GM10248 (cell line): Measurements from ENCODE around the gene DEGS2.

Experiments used
- CTCF ChIA-PET: fragments of 300-600 bp; sonication (Branson Sonifier 250); formaldehyde crosslinking; extraction: SDS; loops from one replicate; lab custom pipeline; 2021; ENCODE audit warnings: antibody characterized with exemption; lab: Yijun Ruan, JAX
- POLR2A ChIA-PET: fragments of 350-650 bp; sonication (Branson Sonifier 250); formaldehyde crosslinking; extraction: SDS; loops from one replicate; lab custom pipeline; 2020; ENCODE audit warnings: antibody characterized with exemption; lab: Yijun Ruan, JAX
- DNase-seq: peaks from one replicate; pipeline ENCODE4 v3.0.0; 2012; ENCODE audit errors: extremely low spot score
- CTCF ChIP-seq: IDR thresholded peaks from 2 replicates; pipeline ENCODE4 v1.5.1; 2012; ENCODE audit warnings: mild to moderate bottlenecking, low read depth; ENCODE audit errors: extremely low read depth, missing control alignments, control extremely low read depth

DEGS2 gene

DNA sequence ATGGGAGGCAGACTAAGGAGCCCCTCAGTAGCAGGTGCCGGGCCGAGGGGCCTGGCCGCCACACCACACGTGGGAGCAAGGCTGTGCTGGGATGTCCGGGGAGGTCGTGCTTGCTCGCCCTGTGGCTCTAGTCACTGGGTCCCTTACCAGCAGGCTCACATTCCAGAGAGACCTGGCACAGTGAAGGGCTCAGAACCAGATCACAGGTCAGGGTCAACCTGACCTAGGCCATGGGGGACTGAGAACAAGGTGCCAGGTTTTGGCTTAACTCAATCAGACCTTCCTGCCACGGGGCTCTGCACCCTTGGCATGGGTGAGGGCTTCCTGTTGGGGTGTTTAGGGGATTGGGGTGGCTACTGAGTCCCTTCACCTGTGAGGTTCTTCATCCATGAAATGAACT is 22.3 kb downstream of the DEGS2 start:
- ChIA-PET POLR2A (no interaction called here), CTCF (interaction anchor here (2.0 to 2.9 kb wide), 2 partner anchors 29 to 56 kb away, joined by 7 to 10 read pairs; no protein-coding TSS in a partner anchor)

DNA sequence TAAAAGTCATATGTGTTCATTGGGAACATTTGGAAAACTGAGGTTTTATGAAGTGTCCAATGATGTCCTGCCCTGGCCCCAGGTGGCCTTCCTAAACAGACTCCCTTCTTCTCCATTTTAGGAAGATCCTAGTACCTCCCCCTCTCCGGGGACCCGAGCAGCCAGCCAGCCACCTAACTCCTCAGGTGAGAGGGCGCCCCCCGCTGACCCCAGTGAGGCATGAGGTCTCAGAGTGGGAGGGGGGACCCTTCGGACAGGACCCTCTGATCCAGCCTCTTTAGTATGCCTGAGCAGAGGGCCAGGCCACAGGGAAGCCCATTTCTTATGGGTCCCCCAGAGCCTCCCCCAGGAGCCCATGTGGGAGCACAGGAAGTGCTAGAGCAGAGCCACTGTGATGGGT is 23.7 kb downstream of the DEGS2 start:
- no peak for DNase-seq
- ChIA-PET POLR2A (no interaction called here), CTCF (interaction anchor here (1.2 kb wide), 1 partner anchor 58 kb away, joined by 3 read pairs; no protein-coding TSS in a partner anchor)
- no peak for TF ChIP-seq CTCF

More for the DNA sequence above, 22.3 kb downstream of the DEGS2 start:
- no peak for DNase-seq
- no peak for TF ChIP-seq CTCF

DNA sequence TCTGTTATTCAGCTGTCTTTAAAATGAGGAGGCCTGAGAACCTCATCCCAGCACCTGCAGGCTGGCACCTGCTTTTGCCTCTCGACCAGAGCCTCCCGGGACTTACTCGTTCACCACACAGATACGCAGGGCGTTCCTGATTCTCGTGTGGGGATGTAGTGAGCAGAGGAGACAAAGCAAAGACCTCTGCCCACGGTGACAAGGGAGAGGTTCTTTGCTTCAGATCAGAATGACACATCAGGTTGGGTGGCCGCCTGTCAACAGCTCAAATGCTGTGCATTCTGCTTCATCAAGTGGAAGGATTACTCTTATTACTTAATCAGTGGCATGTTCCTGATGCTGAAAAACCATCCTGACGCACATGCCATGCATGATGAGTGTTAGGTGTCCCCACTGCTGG is 24.4 kb downstream of the DEGS2 start:
- POLR2A ChIA-PET: no interaction called here
- no peak for TF ChIP-seq CTCF
- no peak for DNase-seq
- CTCF ChIA-PET: interaction anchor here (1.2 kb wide), 1 partner anchor 59 kb away, joined by 3 read pairs; no protein-coding TSS in a partner anchor

GRCh38 chr14:100134586-100134985 is 24.9 kb downstream of the DEGS2 start:
- TF ChIP-seq CTCF: no peak
- CTCF ChIA-PET: no interaction called here
- POLR2A ChIA-PET: no interaction called here
- no peak for DNase-seq

- no peak for DNase-seq
- CTCF ChIA-PET: interaction anchor here (0.9 to 1.8 kb wide), 3 partner anchors 9 to 60 kb away, joined by 4 to 8 read pairs (median 4); no protein-coding TSS in a partner anchor
- POLR2A ChIA-PET: no interaction called here
- no peak for TF ChIP-seq CTCF
Observed at GRCh38 chr14:100132903-100133510, 26.4 kb downstream of the DEGS2 start.

DNA sequence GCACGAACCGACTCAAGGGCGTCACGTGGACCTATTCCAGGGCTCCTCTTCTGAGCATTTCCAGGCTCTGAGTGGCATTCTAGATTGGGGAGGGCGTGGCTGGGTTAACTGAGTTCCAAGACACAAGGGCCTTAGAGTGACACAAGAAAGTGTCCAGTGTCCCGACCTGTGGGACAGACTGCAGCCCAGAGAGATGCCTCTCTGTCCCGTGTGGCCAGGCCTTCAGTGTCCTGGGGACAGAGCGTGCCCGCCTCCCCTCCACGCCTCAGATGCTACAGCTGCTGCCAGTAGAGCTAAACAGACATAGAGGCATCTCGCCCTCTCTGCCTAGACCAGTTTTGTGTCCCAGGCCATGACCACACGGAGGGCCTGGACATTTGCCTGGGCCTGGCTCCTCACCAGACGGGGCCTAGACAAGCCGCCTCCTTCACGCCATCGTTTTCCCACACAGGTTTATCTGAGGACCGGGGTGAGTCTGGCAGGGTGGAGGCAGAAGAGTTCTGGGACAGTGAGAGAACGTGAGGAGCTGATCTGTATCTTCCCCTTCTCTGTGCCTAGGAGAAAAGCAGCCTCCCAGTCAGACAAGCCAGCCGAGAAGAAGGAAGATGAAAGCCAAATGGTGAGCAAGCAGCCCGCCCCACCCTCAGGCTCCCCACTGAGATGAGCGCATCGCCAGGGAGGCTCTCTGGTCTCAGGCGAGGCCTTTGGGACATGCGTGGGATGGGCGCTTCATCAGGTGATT is 27.1 kb downstream of the DEGS2 start:
- CTCF ChIA-PET: interaction anchor here (0.8 to 1.9 kb wide), 6 partner anchors 8 to 61 kb away, joined by 3 to 8 read pairs (median 4); no protein-coding TSS in a partner anchor
- DNase-seq: no peak
- TF ChIP-seq CTCF: no peak
- POLR2A ChIA-PET: no interaction called here
